ENCODE data around the gene IRF5.
"Not testable (repeated sequence)": the region's sequence is repeated elsewhere in the genome, so short reads cannot be mapped to it uniquely, and the experiment has no call there.

IRF5 gene

DNA sequence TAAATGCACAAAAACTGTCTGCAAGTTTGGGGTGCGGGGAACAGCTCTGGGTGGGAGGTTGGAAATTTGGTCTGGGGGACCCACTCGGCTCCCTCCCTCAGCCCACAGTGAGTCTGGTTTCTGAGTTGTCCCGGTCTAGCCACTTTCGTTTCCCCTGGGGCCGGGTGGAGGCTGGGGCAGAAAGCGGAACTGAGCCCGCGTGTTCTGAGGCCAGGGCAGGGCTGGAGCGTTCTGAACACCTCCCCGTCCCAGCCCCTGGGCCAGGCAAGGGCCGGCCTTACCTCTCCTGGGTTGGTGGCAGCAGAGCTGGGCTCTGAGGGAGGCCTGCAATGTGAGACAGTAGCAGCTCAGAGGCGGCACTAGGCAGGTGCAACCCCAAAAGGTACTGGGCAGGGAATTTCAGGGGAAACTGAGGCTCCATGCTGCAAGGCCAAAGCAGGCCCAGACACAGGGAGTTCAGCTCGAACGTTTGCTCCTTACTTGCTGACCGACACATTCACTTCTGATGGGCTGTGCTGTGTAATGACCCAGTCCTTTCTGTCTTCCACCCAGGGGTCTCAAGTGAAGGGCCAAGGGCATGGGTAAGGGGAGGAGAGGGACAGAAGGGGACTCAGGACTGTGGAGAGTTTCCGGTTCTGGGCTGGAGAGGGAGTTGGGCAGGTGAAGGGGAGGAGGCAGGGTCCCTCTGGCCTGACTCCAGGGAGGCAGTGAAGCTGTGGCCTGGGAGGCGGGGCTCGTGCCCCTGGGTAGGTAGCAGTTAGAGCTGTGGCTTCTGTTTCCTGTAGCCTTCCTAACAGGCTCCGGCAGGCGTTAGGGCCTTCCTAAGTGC, 3.0 kb downstream of the IRF5 start:
- no peak for DNase-seq

DNA sequence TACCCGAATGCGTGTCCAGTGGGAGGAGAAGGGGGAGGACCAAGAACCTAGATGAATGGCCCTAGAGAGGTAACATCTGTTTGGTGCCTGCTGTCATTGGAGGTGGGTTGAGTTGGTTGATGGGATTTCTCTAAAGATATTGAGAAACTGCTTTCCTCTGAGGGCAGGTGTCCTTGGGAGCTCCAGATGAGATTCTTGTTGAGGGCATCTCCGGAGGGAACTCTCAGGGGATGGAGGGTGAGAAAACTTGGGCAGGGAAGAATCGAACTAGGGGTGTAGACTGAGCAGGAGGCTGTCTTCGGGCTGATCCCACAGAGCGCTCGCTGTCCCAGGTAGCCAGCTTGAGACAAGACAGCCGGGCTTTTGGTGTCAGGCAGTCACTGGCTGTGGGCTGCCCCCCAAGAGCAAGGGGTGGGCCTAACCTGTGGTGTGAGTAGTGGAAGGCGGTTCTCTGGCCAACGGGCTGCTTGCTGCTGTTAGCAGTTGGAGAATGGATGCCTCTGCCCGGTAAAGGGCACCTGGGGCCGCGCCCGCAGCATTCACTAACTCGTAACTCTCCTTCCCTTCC, 3.7 kb downstream of the IRF5 start:
- DNase-seq: no peak

DNA sequence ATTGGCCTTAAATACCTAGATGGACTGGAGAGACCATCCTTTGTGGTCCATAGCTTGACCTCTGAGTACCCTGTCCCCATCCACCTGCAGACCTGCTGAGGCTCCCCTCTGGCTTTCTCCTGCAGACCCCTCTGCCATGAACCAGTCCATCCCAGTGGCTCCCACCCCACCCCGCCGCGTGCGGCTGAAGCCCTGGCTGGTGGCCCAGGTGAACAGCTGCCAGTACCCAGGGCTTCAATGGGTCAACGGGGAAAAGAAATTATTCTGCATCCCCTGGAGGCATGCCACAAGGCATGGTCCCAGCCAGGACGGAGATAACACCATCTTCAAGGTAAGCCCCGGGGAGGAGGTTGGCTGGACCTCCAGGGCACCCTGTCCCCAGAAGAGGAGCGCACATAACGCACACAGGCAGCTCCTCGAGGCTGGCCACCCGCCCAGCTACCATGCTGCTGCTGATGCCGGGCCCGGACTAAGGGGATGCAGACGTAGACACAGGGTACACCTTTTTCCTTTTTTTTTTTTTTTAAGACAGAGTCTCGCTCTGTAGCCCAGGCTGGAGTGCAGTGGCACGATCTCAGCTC, 4.3 kb downstream of the IRF5 start:
- DNase-seq: no peak

DNA sequence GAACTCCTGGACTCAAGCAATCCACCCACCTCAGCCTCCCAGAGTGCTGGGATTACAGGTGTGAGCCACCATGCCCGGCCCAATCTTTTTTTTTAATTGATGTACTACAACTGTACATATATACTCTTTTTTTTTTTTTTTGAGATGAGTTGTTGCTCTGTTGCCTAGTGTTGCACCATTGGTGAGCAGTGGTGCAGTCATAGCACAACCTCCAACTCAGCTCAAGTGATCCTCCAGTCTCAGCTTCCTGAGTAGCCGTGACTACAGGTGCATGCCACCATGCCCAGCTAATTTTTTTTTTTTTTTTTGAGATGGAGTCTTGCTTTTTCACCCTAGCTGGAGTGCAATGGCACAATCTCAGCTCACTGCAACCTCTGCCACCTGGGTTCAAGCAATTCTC, 5.5 kb downstream of the IRF5 start:
- DNase-seq: not testable (repeated sequence)

DNA sequence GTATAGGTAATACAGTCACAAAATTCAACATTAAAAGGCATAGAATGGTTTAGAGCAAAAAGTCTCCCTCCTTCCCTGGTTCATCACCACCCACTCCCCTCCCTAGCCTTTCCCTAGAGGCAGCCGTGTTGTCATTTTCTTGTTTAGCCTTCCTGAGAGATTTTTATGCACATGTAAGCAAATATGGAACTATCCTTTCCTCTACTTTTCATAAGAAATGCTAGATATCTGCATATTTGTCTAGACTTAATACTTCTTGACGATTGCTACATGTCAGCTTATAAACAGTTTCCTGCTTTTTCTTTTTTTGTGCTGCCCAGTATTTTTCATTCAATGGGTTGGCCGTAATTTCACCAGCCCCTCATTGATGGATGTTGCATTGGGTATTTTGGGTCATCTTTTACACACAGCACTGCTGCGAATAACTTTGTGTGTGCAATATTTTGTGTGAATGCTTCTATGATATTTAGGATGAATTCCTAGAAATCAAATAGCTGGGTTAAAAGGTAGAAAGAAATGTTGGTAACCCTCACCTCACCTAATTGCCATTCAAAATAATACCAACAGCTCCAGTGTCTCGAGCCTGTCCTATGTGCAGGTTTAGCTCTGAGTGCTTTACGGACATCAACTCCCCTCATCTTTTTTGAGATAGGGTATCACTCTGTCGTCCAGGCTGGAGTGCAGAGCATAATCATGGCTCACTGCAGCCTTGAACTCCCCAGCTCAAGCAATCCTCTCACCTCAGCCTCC, 6.9 kb downstream of the IRF5 start:
- DNase-seq: no peak

DNA sequence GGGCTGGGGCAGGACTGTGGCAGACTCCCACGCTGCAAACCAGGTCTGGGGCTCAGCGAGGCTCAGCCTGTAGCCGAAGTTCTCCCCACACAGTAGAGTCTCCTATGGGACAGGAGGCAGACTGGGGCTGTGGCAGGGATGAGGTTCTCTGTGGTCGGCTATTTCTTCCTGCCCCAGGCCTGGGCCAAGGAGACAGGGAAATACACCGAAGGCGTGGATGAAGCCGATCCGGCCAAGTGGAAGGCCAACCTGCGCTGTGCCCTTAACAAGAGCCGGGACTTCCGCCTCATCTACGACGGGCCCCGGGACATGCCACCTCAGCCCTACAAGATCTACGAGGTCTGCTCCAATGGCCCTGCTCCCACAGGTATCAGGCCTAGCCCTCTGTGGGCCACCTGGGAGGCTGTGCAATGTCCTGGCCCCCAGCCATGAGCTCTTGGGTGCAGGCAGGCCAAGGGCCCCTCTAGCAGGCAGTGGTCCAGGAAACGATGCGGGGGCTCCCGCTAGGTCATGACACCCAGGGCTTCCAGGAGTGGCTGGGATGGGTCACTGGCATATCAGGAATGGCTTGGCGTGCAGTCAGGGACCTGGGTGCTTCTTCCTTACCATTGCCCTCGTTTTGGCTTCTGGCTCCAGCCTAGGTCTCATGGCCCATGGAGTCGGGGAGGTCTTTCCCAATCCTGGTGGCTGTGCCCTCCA, 8.1 kb downstream of the IRF5 start:
- no peak for DNase-seq

DNA sequence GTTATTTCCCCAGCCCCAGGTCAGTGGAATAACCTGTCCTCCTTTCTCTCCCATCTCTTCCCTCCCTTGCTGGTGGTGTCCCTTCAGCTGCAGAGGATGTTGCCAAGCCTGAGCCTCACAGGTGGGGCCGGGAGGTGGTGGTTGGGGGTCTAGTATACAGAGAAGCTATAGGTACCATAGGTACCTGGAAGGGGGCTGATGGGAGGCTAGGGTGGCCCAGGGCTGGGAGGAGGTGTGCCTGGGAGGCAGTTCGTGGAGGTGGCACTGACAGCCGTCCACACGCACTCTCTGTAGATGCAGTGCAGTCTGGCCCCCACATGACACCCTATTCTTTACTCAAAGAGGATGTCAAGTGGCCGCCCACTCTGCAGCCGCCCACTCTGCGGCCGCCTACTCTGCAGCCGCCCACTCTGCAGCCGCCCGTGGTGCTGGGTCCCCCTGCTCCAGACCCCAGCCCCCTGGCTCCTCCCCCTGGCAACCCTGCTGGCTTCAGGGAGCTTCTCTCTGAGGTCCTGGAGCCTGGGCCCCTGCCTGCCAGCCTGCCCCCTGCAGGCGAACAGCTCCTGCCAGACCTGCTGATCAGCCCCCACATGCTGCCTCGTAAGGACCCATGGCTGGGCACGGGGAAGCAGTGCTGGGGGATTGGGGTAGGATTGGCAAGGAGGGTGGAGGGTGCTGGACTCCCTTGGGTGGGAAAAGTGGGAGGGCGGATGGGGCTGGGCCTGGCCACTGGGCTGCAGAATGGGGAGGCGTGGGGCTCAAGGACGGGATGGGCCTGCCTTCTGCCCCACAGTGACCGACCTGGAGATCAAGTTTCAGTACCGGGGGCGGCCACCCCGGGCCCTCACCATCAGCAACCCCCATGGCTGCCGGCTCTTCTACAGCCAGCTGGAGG, 9.5 kb downstream of the IRF5 start:
- no peak for DNase-seq

DNA sequence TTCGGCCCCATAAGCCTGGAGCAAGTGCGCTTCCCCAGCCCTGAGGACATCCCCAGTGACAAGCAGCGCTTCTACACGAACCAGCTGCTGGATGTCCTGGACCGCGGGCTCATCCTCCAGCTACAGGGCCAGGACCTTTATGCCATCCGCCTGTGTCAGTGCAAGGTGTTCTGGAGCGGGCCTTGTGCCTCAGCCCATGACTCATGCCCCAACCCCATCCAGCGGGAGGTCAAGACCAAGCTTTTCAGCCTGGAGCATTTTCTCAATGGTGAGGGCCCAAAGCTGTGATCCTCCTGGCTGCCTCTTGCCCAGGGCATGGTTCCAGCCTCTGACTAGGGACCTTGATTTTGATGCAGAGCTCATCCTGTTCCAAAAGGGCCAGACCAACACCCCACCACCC, 10.1 kb downstream of the IRF5 start:
- no peak for DNase-seq

DNA sequence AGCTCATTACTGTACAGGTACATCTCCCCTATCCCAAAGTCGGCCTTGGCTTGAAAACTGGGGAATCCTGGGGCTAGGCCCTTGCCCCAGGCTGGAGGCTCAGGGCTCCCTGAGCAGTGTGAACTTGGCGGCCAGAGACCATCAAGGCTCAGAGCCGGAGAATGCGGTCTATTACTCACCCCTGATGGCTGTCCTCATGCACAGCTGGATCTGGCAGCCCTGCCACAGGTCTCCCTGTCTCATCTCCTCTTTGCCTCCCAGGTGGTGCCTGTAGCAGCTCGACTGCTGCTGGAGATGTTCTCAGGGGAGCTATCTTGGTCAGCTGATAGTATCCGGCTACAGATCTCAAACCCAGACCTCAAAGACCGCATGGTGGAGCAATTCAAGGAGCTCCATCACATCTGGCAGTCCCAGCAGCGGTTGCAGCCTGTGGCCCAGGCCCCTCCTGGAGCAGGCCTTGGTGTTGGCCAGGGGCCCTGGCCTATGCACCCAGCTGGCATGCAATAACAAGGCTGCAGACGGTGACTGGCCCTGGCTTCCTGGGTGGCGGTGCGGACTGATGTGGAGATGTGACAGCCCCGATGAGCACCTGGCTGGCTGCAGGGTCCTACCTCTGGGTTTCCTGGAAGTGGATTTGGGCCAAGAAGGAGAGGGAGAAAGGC, 10.7 kb downstream of the IRF5 start:
- DNase-seq: no peak

DNA sequence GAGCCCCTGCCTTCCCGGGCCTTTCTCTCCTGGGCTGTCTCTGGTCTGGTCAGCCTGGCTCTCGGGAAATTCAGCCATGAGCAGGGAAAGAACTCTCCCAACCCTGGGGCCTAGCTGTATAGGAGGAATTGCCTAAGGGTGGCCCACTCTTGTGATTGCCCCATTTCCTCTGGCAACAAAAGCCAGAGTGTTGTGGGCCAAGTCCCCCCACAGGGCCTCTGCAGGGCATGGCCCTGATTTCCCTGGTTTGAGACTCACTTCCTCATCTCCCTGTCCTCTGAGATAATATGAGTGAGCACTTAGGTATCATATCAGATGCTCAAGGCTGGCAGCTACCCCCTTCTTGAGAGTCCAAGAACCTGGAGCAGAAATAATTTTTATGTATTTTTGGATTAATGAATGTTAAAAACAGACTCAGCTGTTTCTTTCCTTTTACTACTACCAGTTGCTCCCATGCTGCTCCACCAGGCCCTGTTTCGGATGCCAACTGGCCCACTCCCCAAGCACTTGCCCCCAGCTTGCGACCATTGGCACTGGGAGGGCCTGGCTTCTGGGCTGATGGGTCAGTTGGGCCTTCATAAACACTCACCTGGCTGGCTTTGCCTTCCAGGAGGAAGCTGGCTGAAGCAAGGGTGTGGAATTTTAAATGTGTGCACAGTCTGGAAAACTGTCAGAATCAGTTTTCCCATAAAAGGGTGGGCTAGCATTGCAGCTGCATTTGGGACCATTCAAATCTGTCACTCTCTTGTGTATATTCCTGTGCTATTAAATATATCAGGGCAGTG, 11.4 kb downstream of the IRF5 start:
- no peak for DNase-seq

DNA sequence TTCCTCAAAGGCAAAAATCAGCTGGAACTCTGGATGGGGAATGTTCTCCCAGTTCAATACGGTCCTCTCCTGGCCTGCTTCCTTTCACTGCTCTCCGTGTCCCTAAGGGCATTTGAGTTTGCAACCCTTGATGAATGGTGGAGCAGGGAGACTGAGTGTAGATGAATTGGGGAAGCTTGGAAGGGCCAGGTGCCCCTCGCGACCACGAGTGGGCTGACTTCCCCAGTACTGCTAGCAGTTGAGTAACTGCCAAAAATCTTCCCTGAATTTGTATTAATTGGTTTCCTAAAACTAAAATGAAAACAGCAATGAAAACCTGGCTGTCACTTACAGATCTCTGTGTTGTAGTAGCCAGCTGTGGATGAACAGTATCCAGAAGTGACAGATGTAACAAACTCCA, 13.6 kb downstream of the IRF5 start:
- no peak for DNase-seq

DNA sequence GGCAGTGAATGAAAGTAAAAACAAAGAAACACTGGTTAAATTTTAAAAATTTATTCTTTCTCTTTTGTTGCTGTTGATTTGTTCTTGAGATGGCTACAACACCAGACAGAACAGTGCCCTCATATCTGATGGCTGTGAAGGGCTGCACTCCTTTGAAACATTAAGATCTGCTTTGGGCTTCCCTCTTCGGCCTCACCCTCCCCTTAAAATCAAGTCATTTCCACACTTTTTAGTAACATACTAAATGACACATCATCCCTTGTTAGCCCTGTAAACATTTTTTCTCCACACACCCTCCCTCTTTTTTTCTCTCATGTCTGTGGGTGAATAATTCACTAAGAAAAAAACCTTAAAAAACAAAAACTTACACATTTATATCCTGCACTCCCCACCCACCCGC, 16.4 kb downstream of the IRF5 start:
- DNase-seq: no peak

DNA sequence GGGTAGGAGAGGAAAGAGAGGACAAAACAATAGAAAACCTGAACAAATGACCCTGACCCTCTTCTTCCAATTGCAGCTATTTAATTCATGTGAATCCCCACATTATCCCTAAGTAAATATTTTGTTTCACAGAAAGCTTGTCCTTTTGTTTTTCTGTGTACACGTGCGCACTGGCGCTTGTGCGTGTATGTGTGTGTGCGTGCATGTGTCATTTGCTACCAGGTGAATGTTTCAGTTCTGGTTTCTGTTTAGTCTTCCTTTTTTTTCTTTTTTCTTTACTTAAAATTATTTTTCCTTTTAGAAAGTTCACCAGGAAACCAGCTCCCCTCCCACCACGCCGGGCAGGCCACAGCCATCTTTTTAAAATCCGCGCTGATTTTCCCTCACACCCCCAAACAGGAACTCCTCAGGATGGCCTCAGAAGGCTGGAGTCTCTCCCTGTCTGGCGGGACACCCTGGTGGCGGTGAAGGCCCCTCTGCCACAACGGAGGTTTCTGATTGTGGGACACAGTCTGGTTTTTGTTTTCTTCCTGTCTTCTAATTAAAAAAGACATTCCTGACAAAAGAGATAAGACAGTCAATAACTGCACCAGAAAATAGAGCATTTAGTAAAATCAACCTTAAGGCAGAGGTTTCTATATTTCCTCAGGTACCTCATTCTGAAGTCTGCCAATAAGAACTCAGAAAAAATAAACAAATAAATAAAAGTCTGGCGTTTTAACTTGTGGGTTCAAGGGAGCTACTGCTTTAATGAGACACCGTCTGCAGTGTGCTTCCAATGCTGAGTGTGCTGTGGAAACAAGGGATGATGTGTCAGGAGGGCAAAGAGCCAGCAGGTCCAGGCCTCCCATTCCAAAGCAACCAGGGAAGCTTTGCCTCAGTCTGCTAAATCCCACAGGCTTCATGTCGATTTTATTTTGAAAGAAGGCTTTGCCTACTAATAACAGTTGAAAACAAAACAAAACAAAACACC, 17.4 kb downstream of the IRF5 start:
- no peak for DNase-seq

DNA sequence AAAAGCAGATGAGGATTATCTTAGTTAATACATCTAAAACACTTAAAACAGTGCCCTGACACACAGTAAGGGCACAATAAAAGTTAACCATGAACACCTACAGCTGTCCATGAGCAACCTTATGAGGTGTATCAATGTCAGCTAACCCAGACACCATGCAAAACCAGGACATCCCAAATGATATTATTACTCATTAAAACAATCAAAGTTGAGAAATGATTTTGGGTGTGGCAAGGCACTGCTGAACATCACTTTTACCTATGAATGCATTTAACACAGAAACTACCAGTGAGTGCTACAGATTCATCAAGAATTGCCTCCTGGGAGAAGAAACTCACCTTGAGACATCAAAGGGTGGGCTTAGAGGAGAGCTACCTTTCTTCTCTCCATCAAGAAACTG, 18.3 kb downstream of the IRF5 start:
- DNase-seq: no peak

DNA sequence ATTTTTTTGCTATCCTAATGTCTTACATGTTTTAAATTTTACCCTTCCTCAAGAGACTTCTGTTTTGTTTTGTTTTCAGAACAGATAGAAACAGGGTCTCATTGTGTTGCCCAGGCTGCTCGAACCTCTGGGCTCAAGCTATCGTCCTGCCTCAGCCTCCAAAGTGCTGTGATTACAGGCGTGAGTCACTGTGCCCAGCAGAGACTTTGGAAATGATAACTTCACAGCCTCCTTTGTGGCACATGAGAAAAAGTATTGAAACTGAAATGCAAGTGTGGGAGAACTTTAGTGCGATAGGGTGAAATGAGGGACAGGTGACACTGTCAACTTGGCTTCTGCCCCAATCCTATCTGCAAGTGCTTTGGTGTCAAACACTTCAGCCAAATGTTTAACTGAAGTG, 21.6 kb downstream of the IRF5 start:
- DNase-seq: no peak

DNA sequence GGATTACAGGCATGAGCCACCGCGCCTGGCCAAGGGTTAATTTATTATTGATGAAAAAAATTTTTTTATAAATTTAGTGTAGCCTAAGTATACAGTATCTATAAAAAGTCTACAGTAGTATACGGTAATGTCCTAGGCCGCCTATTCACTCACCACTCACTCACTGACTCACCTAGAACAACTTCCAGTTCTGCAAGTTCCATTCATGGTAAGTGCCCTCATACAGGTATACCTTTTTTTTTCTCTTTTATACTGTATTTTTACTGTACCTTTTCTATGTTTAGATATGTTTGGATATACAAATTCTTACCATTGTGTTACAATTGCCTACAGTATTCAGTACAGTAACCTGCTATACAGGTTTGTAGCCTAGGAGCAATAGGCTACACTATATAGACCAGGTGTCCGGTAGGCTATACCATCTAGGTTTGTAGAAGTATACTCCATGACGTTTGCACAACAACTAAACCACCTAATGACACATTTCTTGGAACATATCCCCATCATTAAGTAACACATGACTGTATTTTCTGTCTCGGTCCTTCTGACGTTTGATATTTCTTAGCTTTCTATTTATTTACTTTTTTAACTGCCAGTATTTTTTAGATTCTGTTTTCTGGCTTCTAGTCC, 23.4 kb downstream of the IRF5 start:
- no peak for DNase-seq

DNA sequence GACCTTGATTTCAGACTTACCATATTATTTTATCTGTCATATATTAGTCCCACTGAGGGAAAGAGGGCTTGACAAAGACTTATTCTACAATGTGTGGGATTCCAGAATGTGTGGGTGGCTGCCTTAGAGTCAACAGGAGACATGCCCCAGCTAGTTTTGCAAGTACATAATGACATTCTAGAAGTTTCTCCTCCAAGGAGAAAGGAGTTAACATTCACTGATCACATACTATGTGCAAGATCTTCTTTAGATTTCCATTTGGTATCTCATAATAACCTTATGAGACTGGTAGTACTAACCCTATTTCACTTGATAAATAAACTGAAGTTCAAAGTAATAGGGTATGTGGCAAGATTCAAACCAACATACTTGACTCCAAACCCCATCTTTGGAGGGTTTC, 25.2 kb downstream of the IRF5 start:
- no peak for DNase-seq

DNA sequence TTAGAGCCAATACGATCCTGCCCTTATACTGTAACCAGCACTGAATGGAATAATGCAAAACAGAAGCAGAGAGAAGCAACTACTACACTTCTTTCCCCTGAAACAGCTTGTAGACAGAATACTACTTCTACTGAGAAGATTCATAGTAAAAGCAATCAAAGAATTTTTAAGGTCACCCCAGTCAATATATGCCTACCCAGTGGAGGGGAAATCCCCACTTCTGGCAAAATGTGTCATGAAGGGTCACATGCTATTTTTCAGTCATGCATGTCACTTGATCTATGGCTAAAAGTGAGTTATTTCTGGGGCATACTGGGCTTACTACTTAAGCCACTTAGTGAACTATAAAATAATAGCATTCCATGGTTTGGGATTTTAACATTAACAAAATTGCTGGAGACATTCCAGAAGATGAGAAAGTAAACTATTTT, 25.6 kb downstream of the IRF5 start:
- no peak for DNase-seq

DNA sequence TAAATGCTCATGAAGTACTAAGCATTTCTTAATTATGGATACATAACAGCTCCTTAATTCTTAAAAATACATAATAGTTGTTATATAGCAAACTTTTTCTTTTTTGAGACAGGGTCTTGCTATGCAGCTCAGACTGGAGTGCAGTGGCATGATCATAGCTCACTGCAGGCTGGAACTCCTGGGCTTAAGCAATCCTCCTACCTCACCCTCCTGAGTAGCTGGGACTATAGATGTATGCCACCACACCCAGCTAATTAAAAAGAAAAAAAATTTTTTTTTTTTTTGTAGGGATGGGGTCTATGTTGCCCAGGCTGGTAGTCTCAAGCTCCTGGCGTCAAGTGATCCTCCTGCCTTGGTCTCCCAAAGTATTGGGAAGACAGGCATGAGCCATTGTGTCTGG, 30.9 kb downstream of the IRF5 start:
- no peak for DNase-seq
